ENCODE results near the gene GGA1.

DNA sequence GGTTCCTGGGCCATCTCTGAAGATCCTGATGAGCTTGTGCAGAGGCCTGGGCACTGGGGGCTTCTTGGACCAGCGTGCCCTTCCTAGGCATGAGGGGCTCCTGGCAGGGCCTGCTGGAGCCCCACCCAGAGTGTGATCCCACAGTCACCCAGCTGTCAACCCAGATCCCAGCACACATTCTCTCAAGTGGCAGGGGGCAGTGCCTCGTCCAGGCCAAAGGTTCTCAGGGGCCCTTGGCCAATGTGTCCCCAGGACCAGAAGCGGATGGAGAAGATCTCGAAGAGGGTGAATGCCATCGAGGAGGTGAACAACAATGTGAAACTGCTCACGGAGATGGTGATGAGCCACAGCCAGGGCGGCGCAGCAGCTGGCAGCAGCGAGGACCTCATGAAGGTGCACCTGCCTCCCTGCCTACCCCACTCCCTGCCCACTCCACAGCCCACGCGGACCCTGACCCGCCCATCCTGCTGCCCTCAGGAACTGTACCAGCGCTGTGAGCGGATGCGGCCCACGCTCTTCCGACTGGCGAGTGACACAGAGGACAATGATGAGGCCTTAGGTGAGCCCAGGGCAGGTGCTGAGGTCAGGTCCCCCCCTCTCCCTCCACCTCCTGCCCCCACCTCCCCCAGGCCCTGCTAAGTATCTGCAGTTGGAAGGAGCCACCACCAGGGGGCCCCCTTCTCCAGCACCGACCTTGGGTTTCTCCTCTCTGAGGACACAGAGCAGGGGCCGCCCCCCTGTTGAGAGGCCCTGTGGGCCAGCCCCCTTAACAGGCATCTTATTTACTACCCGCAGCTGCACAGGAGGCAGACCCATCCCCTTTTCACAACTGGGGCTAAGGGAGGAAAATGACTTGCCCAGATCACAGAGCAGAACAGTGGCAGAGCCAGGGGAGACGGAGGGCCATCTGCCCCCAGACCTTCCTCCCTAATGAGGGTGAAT lies 14.7 kb downstream of the GGA1 start:
- TF ChIP-seq, protein P1, sequence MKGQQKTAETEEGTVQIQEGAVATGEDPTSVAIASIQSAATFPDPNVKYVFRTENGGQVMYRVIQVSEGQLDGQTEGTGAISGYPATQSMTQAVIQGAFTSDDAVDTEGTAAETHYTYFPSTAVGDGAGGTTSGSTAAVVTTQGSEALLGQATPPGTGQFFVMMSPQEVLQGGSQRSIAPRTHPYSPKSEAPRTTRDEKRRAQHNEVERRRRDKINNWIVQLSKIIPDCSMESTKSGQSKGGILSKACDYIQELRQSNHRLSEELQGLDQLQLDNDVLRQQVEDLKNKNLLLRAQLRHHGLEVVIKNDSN (IDR thresholded peaks at IDR 0.05) = no peak
- no peak for TF ChIP-seq NFIC (IDR thresholded peaks at IDR 0.05)
- TF ChIP-seq YY1 (IDR thresholded peaks at IDR 0.05; ENCODE audit: low read depth) = no peak
- no peak for TF ChIP-seq EP300 (IDR thresholded peaks at IDR 0.05; ENCODE audit: borderline replicate concordance)
- TF ChIP-seq, protein P2, sequence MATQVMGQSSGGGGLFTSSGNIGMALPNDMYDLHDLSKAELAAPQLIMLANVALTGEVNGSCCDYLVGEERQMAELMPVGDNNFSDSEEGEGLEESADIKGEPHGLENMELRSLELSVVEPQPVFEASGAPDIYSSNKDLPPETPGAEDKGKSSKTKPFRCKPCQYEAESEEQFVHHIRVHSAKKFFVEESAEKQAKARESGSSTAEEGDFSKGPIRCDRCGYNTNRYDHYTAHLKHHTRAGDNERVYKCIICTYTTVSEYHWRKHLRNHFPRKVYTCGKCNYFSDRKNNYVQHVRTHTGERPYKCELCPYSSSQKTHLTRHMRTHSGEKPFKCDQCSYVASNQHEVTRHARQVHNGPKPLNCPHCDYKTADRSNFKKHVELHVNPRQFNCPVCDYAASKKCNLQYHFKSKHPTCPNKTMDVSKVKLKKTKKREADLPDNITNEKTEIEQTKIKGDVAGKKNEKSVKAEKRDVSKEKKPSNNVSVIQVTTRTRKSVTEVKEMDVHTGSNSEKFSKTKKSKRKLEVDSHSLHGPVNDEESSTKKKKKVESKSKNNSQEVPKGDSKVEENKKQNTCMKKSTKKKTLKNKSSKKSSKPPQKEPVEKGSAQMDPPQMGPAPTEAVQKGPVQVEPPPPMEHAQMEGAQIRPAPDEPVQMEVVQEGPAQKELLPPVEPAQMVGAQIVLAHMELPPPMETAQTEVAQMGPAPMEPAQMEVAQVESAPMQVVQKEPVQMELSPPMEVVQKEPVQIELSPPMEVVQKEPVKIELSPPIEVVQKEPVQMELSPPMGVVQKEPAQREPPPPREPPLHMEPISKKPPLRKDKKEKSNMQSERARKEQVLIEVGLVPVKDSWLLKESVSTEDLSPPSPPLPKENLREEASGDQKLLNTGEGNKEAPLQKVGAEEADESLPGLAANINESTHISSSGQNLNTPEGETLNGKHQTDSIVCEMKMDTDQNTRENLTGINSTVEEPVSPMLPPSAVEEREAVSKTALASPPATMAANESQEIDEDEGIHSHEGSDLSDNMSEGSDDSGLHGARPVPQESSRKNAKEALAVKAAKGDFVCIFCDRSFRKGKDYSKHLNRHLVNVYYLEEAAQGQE (IDR thresholded peaks at IDR 0.05; ENCODE audit: low read depth) = no peak
- peak; percentile 66 for TF ChIP-seq RAD21 (IDR thresholded peaks at IDR 0.05; ENCODE audit: low read depth)
- no peak for TF ChIP-seq TEAD4 (IDR thresholded peaks at IDR 0.05)
- TF ChIP-seq TCF12 (IDR thresholded peaks at IDR 0.05; ENCODE audit: low read depth) = no peak
- TF ChIP-seq, protein P3, sequence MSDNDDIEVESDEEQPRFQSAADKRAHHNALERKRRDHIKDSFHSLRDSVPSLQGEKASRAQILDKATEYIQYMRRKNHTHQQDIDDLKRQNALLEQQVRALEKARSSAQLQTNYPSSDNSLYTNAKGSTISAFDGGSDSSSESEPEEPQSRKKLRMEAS (IDR thresholded peaks at IDR 0.05) = no peak
- no peak for TF ChIP-seq CREB1 (IDR thresholded peaks at IDR 0.05; ENCODE audit: low read depth)
- no peak for TF ChIP-seq CEBPB (IDR thresholded peaks at IDR 0.05)
- TF ChIP-seq TAF1 (IDR thresholded peaks at IDR 0.05; ENCODE audit: low read depth) = no peak
